ENCODE results near the gene EDN2.
A peak's percentile ranks its signal among the peaks of the same experiment; 100 is the strongest.

Gene EDN2

GRCh38 chr1:41498804-41499203 is 14.3 kb upstream of the EDN2 start:
- no peak for DNase-seq (ENCODE audit: low read depth in 2 of 2)

- no peak for DNase-seq (ENCODE audit: low read depth in 2 of 2)
Observed at GRCh38 chr1:41498391-41498790, 13.9 kb upstream of the EDN2 start.

- DNase-seq (ENCODE audit: low read depth in 2 of 2) = no peak
Observed at GRCh38 chr1:41497461-41498030, 13.1 kb upstream of the EDN2 start.

GRCh38 chr1:41497056-41497440 is 12.6 kb upstream of the EDN2 start:
- DNase-seq (ENCODE audit: low read depth in 2 of 2) = no peak

GRCh38 chr1:41496080-41497055 is 11.9 kb upstream of the EDN2 start:
- DNase-seq (ENCODE audit: low read depth in 2 of 2) = peak in 1 of 2 donors; percentile 41

- no peak for DNase-seq (ENCODE audit: low read depth in 2 of 2)
Observed at GRCh38 chr1:41495210-41495948, 10.9 kb upstream of the EDN2 start.

- DNase-seq (ENCODE audit: low read depth in 2 of 2) = no peak
Observed at GRCh38 chr1:41494351-41495209, 10.1 kb upstream of the EDN2 start.

- DNase-seq (ENCODE audit: low read depth in 2 of 2) = no peak
Observed at GRCh38 chr1:41493626-41494350, 9.3 kb upstream of the EDN2 start.

- DNase-seq (ENCODE audit: low read depth in 2 of 2) = no peak
Observed at GRCh38 chr1:41493117-41493536, 8.6 kb upstream of the EDN2 start.

- peak in 1 of 2 donors; percentile 35 for DNase-seq (ENCODE audit: low read depth in 2 of 2)
Observed at GRCh38 chr1:41492341-41492848, 7.9 kb upstream of the EDN2 start.

- no peak for DNase-seq (ENCODE audit: low read depth in 2 of 2)
Observed at GRCh38 chr1:41490911-41491310, 6.4 kb upstream of the EDN2 start.

GRCh38 chr1:41489561-41489960 is 5.1 kb upstream of the EDN2 start:
- no peak for DNase-seq (ENCODE audit: low read depth in 2 of 2)

GRCh38 chr1:41488040-41488951 is 3.8 kb upstream of the EDN2 start:
- DNase-seq (ENCODE audit: low read depth in 2 of 2) = no peak

- no peak for DNase-seq (ENCODE audit: low read depth in 2 of 2)
Observed at GRCh38 chr1:41487126-41488039, 2.9 kb upstream of the EDN2 start.

- no peak for DNase-seq (ENCODE audit: low read depth in 2 of 2)
Observed at GRCh38 chr1:41486371-41487125, 2.1 kb upstream of the EDN2 start.

GRCh38 chr1:41486053-41486370 is 1.5 kb upstream of the EDN2 start:
- DNase-seq (ENCODE audit: low read depth in 2 of 2) = no peak

- no peak for DNase-seq (ENCODE audit: low read depth in 2 of 2)
Observed at GRCh38 chr1:41485605-41486004, 1.1 kb upstream of the EDN2 start.

- no peak for DNase-seq (ENCODE audit: low read depth in 2 of 2)
Observed at GRCh38 chr1:41483960-41484401, 502 bp downstream of the EDN2 start.

Data from stimulated activated CD4-positive, alpha-beta T cell treated with anti-CD3 and anti-CD28 coated beads, Interleukin-1b, Interleukin-23, amount 100 ng/mL, for 4 hours (primary cell).